Suppressor macrophage treated with lipopolysaccharide for 1 hour (primary cell): Measurements from ENCODE around the gene RAPGEF5.

Source experiments
- DNase-seq, 3 donors: peaks; one replicate each; pipeline ENCODE4 v3.0.0-alpha.2; 2020 to 2022

The RAPGEF5 gene

GRCh38 chr7:22356701-22357310, at the start of gene RAPGEF5:
Gene RAPGEF5 (minus strand): TSS chr7:22357154. CDS start chr7:22357060, 94 bp downstream.
- peak in 1 of 3 donors; percentile 2 for DNase-seq

GRCh38 chr7:22406715-22407114, 49.8 kb upstream of the RAPGEF5 start:
- no peak for DNase-seq

GRCh38 chr7:22404421-22405023, 47.6 kb upstream of the RAPGEF5 start:
- no peak for DNase-seq

- no peak for DNase-seq
These were observed 46.4 kb upstream of the RAPGEF5 start for GRCh38 chr7:22403344-22403743.

GRCh38 chr7:22402250-22402649, 45.3 kb upstream of the RAPGEF5 start:
- no peak for DNase-seq

GRCh38 chr7:22400936-22401553, 44.1 kb upstream of the RAPGEF5 start:
- no peak for DNase-seq

- DNase-seq: no peak
These were observed 43.3 kb upstream of the RAPGEF5 start for GRCh38 chr7:22400150-22400814.

GRCh38 chr7:22399546-22399945, 42.6 kb upstream of the RAPGEF5 start:
- DNase-seq: no peak

GRCh38 chr7:22399091-22399490, 42.1 kb upstream of the RAPGEF5 start:
- DNase-seq: no peak

GRCh38 chr7:22397981-22398380, 41.0 kb upstream of the RAPGEF5 start:
- DNase-seq: no peak

- no peak for DNase-seq
These were observed 38.3 kb upstream of the RAPGEF5 start for GRCh38 chr7:22395222-22395621.

- DNase-seq: no peak
These were observed 37.8 kb upstream of the RAPGEF5 start for GRCh38 chr7:22394739-22395138.

- no peak for DNase-seq
These were observed 37.2 kb upstream of the RAPGEF5 start for GRCh38 chr7:22393913-22394729.

GRCh38 chr7:22390516-22390915, 33.6 kb upstream of the RAPGEF5 start:
- no peak for DNase-seq

- DNase-seq: no peak
These were observed 32.9 kb upstream of the RAPGEF5 start for GRCh38 chr7:22389892-22390291.

GRCh38 chr7:22387583-22387982, 30.6 kb upstream of the RAPGEF5 start:
- DNase-seq: no peak

- no peak for DNase-seq
These were observed 29.9 kb upstream of the RAPGEF5 start for GRCh38 chr7:22386865-22387264.

GRCh38 chr7:22386206-22386858, 29.4 kb upstream of the RAPGEF5 start:
- no peak for DNase-seq

GRCh38 chr7:22385326-22385725, 28.4 kb upstream of the RAPGEF5 start:
- no peak for DNase-seq

GRCh38 chr7:22380333-22380732, 23.4 kb upstream of the RAPGEF5 start:
- no peak for DNase-seq

GRCh38 chr7:22378199-22378980, 21.4 kb upstream of the RAPGEF5 start:
- DNase-seq: no peak

GRCh38 chr7:22377703-22378102, 20.7 kb upstream of the RAPGEF5 start:
- no peak for DNase-seq
